HL-60 (cell line): ENCODE measurements around the gene CD247.

ENCODE experiments used
- DNase-seq, 2 experiments: peaks; one replicate each; pipeline ENCODE4 v3.0.0-alpha.2; 2010 to 2020; ENCODE audit warnings: low read depth in 1 of 2, low spot score in 1 of 2
- H3K27ac ChIP-seq: fragments of 250-450 bp; sonication (Bioruptor Pico); replicated peaks from 2 replicates; pipeline ENCODE4 v1.5.1; 2020; ENCODE audit warnings: mild to moderate bottlenecking, moderate library complexity
- H3K27me3 ChIP-seq: fragments of 250-450 bp; sonication (Bioruptor Pico); 2 replicates; pipeline ENCODE4 v1.5.1; 2021; ENCODE audit warnings: mild to moderate bottlenecking, moderate library complexity; ENCODE audit not compliant: insufficient read depth, poor library complexity, severe bottlenecking
- H3K4me3 ChIP-seq: replicated peaks from 2 replicates; pipeline ENCODE4 v1.5.1; 2011; ENCODE audit warnings: mild to moderate bottlenecking, control low read depth, low read length; ENCODE audit not compliant: insufficient read depth
- GABPA ChIP-seq: IDR thresholded peaks from 2 replicates; pipeline ENCODE4 v1.6.1; 2012; ENCODE audit warnings: low read depth
- POLR2AphosphoS5 ChIP-seq: IDR thresholded peaks from 2 replicates; pipeline ENCODE4 v1.6.1; 2012; ENCODE audit warnings: low read depth
- REST ChIP-seq: IDR thresholded peaks from 2 replicates; pipeline ENCODE4 v1.6.1; 2012; ENCODE audit warnings: low read depth; ENCODE audit not compliant: insufficient replicate concordance
- SPI1 ChIP-seq: IDR thresholded peaks from 2 replicates; pipeline ENCODE4 v1.6.1; 2012; ENCODE audit warnings: low read depth, mild to moderate bottlenecking, borderline replicate concordance
- TF ChIP-seq, protein P1 (sequence below): IDR thresholded peaks from one replicate; pipeline ENCODE4 v1.5.1; 2011; ENCODE audit warnings: low read length, control low read depth, inconsistent platforms; ENCODE audit not compliant: insufficient read depth

CD247 gene

GRCh38 chr1:167484726-167485502 is 33.4 kb downstream of the CD247 start:
- Histone ChIP-seq H3K4me3 (no peak overlapping the region), H3K27ac (no peak overlapping the region), H3K27me3 (no peaks in the 10 kb centered on the region)
- no peak for DNase-seq
- TF ChIP-seq POLR2AphosphoS5 (no peak), GABPA (no peak), SPI1 (no peak), REST (no peak)
- TF ChIP-seq, protein P1, sequence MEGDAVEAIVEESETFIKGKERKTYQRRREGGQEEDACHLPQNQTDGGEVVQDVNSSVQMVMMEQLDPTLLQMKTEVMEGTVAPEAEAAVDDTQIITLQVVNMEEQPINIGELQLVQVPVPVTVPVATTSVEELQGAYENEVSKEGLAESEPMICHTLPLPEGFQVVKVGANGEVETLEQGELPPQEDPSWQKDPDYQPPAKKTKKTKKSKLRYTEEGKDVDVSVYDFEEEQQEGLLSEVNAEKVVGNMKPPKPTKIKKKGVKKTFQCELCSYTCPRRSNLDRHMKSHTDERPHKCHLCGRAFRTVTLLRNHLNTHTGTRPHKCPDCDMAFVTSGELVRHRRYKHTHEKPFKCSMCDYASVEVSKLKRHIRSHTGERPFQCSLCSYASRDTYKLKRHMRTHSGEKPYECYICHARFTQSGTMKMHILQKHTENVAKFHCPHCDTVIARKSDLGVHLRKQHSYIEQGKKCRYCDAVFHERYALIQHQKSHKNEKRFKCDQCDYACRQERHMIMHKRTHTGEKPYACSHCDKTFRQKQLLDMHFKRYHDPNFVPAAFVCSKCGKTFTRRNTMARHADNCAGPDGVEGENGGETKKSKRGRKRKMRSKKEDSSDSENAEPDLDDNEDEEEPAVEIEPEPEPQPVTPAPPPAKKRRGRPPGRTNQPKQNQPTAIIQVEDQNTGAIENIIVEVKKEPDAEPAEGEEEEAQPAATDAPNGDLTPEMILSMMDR = no peak

GRCh38 chr1:167483790-167484189 is 34.5 kb downstream of the CD247 start:
- DNase-seq = no peak
- Histone ChIP-seq H3K27me3 (no peaks in the 10 kb centered on the region), H3K4me3 (no peak overlapping the region), H3K27ac (no peak overlapping the region)
- TF ChIP-seq POLR2AphosphoS5 (no peak), REST (no peak), GABPA (no peak), SPI1 (no peak)
- TF ChIP-seq, protein P1 = no peak

DNA sequence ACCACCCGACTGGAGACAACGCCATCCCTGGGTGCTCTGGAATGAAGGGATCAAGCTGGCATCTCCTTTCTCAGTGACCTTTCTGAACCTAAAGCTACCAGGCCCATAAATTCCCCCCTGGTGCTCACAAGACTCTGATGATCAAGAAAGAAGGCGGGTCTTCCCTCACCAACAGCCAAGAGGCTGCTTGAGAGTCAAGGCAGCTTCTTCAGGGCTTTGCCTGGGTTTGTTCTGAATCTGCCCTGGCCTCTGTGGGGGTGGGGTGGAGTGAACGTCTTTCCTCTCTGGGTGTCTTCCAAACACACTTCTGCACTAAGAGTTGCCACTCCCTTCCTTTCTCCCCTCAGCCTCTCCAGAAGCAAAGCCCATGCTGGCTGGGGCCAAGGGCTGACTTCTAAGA is 36.1 kb downstream of the CD247 start:
- DNase-seq = no peak
- no peak for TF ChIP-seq POLR2AphosphoS5
- TF ChIP-seq GABPA = no peak
- TF ChIP-seq, protein P1 = no peak
- TF ChIP-seq SPI1 = no peak
- no peak for TF ChIP-seq REST
- H3K27me3 ChIP-seq = no peaks in the 10 kb centered on the region

More for the DNA sequence above, 36.1 kb downstream of the CD247 start:
- Histone ChIP-seq H3K4me3 (no peak overlapping the region), H3K27ac (no peak overlapping the region)
